EH (cell line): ENCODE data around the gene HES7.

Experiments
- DNase-seq: peaks from one replicate; pipeline ENCODE4 v3.0.0-alpha.2; 2015; ENCODE audit warnings: low read depth

Gene HES7

DNA sequence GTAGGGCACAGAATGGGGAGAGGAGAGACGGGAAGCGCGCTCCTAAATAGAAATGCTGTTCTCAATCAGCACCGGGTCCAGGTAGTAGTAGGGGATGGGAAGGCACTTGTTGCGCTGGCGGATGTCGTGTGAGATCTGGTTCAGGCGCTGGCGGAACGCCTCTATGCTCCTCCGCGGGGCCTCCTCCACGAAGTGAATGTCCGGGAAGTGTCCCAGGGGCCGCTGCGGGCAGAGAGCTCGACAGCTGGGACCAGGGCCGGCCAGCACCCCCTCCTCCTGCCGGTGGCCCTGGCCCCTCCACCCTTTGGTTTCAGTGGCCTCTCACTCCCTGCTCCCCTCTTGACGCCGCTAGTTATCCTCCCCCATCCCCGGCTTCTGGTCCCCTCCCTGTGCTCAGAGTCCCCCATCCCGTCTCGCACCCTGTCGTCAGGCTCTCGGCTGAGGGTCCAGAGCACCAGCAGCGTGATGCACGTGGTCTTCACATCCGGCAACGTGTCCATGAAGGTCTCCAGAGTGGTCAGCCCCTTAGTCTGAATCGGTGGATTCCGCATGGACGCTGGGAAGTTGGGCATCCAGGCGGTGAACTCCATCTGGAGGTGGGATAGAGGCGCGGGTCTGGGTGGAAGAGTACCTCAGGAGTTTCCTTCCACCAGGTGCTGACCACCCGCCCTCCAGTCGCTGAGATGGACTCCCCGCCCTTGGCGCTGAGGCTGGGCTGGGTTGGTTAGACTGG is 51.0 kb downstream of the HES7 start:
- peak; percentile 12 for DNase-seq

DNA sequence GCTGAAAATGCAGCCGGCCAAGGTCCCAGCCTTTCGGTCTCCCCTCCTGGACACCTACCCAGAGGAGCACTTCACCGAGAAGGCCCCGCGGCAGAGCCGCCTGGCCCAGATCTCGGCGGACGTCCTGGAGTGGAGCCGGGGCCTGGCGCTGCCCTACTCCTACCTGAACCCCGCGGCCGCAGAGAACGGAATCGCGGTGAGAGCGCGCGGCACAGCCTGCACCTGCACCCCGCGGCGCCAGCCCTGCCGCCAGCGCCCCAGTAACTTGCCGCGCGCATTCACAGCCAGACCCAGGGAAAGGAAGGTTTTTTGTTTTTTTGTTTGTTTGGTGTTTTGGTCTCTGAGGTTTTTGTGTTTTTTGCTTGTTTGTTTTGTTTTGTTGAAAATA is 51.6 kb downstream of the HES7 start:
- DNase-seq, result no peak

DNA sequence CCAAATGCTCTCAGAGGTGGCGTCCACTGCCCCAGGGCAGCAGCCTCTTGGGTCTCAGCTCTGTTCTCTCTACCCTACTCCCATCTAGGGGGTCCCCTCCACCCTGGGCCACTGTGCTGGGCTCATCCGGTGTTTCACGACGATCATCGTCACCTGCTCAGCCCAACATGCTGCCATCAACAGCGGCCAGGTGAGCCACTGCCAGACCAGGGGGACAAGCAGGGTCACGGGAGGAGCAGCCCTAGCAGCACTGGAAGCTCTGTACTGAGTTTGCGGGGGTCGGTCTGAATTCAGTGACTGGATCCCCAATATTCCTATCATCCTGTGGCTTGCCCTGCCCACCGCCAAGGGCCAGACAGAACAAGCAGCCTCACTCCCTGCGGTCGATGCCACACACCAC is 52.4 kb downstream of the HES7 start:
- DNase-seq, result no peak
